ENCODE data around the gene SLC48A1.
A peak's percentile ranks its signal among the peaks of the same experiment; 100 is the strongest.
"Not testable (repeated sequence)": the region's sequence is repeated elsewhere in the genome, so short reads cannot be mapped to it uniquely, and the experiment has no call there.

Gene SLC48A1

DNA sequence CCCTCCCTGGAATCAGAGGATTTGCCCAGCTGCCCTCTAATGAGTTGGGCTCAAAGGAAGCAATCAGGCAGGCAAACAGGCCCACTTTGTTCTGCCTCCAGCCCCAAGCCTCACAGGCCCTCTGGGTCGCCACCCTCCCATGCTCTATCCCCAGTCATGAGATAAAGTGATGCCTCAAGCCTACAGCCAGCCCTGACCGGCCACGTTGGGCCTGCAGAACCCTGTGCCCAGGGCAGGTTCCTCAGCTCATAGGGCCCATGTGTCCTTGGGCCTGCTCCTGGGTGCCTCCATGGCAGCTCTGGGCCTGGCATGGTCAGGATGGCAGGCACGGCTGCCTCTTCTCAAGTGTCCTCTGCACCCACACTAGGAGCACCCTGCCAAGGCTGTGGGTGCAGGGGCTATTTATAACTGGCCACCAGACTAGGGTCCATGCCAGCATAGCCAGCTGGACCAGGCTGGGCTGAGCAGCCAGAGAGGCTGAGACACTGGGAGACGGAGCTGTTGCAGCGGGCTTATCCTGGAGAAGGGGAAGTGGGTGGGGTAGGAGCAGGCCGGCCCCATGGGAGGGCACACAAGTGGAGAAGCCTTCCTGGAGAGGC lies 26.4 kb downstream of the SLC48A1 start:
- H3K4me1 Mint-ChIP-seq = peaks cover 64% of the 10 kb centered on the region
- no peaks in the 10 kb centered on the region for H3K9me3 Mint-ChIP-seq
- H3K27ac Mint-ChIP-seq = peak overlapping the region; percentile 74
- CTCF ChIA-PET = interaction anchor here (1.1 to 29.3 kb wide), 2 partner anchors 36 to 55 kb away, joined by 4 to 716 read pairs; no protein-coding TSS in a partner anchor
- no peak overlapping the region for H3K4me3 Mint-ChIP-seq
- no peaks in the 10 kb centered on the region for H3K27me3 Mint-ChIP-seq
- H3K36me3 Mint-ChIP-seq = peaks cover 62% of the 10 kb centered on the region
- DNase-seq = no peak

DNA sequence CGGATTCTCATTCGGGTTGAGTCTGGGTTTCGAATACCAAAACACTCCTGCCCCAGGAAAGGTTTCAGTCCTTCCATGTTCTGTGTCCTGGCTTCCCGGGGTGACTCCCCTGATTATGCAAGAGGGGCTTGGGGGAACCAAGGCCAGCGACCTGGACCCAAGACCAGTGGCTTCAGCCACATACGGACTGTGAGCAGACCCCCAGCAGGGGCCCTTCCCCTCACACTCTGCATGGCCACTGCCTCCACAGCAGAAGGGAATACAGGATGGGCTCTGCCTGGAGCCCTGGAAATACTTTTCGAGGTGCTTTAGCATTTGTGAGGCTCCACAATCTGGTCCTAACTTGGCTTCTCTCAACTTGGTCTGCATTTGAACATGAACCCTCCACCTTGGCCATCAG lies 27.5 kb downstream of the SLC48A1 start:
- Mint-ChIP-seq H3K36me3 (peaks cover 67% of the 10 kb centered on the region), H3K4me1 (peaks cover 75% of the 10 kb centered on the region), H3K9me3 (no peaks in the 10 kb centered on the region), H3K4me3 (no peak overlapping the region), H3K27ac (peak overlapping the region; percentile 90), H3K27me3 (no peaks in the 10 kb centered on the region)
- no peak for DNase-seq
- CTCF ChIA-PET = interaction anchor here (1.4 to 29.3 kb wide), 5 partner anchors 10 to 99 kb away, joined by 3 to 716 read pairs (median 7); no protein-coding TSS in a partner anchor

DNA sequence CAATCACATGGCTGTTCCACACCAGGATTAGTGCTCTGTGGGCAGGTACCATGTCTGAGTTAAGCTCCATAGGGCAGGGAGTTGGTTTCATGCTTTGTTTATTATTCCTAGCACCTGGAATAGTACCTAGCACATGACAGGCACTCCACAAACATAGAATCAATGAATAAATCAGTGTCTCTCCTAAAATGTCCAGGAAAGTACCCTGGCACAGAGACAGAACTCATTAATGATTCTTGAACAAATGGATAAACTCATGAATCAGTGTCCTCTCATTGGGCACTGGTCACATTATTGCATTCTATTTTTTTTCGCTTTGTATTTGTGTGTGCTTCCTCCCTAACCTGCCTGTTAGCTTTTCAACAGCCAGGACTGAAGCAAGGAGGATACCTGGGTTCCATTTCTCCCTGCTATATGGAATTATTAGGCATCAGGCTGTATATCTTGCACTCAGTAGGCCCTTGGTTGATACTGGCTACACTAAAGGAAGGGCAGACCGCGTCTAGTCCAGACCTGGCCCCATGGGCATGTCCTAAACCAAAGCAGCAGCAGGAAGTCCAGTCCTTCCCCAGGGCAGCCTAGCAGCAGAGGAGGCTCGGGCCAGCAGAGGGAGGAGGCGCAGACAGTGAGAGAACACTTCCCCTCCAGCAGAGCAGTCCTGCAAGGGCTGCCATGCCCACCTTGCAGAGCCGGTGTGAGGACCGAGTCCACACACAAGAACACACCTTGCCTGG lies 28.3 kb downstream of the SLC48A1 start:
- no peak for DNase-seq
- Mint-ChIP-seq H3K4me3 (no peak overlapping the region), H3K27ac (peak overlapping the region; percentile 90), H3K36me3 (peaks cover 73% of the 10 kb centered on the region), H3K9me3 (no peaks in the 10 kb centered on the region), H3K27me3 (no peaks in the 10 kb centered on the region), H3K4me1 (peaks cover 83% of the 10 kb centered on the region)
- CTCF ChIA-PET = interaction anchor here (0.7 to 29.3 kb wide), 15 partner anchors 8 to 98 kb away, joined by 3 to 716 read pairs (median 4); no protein-coding TSS in a partner anchor

DNA sequence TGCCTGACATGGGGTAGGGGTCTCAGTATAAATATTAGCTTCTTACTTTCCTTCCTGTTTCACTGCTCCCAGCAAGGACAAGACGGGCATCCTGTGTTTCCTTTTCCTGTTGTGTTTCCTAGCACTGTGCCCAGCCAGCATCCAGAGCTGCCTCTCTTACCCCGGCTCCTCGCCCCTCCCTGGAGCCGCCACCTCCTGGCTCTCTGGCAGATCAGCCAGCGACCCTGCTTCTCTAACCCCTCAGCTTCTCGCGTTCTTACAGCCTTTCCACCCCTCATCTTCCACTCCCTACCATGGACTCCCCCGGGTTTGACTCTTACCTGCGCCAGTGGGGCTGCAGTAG lies 28.8 kb downstream of the SLC48A1 start:
- no peak for DNase-seq
- Mint-ChIP-seq H3K27ac (peak overlapping the region; percentile 90), H3K9me3 (no peaks in the 10 kb centered on the region), H3K36me3 (peaks cover 79% of the 10 kb centered on the region), H3K4me3 (peak overlapping the region; percentile 59), H3K27me3 (no peaks in the 10 kb centered on the region), H3K4me1 (peaks cover 88% of the 10 kb centered on the region)
- CTCF ChIA-PET = interaction anchor here (0.7 to 29.3 kb wide), 19 partner anchors 9 to 397 kb away, joined by 3 to 716 read pairs (median 4); no protein-coding TSS in a partner anchor

DNA sequence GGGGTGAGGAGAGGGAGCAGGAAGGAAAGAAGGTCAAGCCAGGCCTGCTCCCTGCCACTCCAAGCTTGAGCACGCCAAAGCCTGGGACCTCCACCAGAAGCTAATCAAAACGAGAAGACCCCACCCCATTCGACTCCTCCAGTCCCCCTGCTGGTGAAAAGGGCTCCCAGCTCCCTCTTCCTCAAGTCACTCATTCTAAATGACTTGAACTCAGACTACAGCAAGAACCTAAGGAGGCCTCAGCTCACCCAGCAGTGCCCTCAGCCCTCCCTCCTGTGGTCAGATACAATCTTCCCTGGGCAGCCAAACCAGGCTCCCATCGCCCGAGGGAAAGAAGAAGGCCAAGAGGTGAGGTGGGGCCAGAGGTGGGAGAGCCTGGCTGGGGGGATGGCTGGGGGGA lies 29.3 kb downstream of the SLC48A1 start:
- H3K27me3 Mint-ChIP-seq = no peaks in the 10 kb centered on the region
- H3K4me3 Mint-ChIP-seq = peak overlapping the region; percentile 59
- H3K36me3 Mint-ChIP-seq = peaks cover 80% of the 10 kb centered on the region
- CTCF ChIA-PET = interaction anchor here (0.7 to 29.3 kb wide), 18 partner anchors 9 to 397 kb away, joined by 3 to 716 read pairs (median 4); no protein-coding TSS in a partner anchor
- H3K27ac Mint-ChIP-seq = peak overlapping the region; percentile 90
- H3K4me1 Mint-ChIP-seq = peaks cover 92% of the 10 kb centered on the region
- H3K9me3 Mint-ChIP-seq = no peaks in the 10 kb centered on the region
- peak; percentile 53 for DNase-seq

DNA sequence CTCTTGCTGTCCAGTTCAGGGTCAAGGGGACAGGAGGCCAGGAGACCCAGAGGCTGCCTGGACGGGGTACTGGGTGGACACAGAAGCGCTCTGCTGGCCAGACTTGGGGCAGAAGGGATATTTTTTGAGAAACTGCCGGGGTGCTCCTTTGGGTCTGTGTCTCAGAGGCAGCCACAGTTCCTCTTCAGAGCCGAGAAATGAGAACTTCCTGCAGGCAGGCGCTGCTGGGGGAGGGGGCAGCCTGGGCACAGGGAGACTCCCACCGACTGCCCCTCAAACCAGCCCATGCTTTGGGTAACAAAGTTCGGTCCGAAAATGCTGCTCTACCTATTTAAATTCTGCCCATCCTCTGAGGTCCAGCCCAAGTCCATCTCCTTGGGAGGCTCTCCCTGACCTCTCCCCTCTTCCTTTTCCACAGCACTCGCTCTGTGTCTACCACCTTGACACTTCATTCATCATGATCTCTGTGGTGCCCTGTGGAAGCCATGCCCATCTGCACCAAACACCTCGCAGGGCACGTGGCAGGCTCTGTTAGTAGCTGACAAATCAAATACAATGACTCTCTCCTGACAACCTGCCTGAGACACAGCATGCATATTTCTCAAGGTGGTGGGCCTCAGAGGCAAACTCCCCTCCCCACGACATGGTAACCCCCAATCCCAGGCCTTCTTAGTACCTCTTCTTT lies 30.3 kb downstream of the SLC48A1 start:
- Mint-ChIP-seq H3K4me3 (peak overlapping the region; percentile 59), H3K27ac (peak overlapping the region; percentile 90), H3K9me3 (no peaks in the 10 kb centered on the region), H3K36me3 (peaks cover 79% of the 10 kb centered on the region), H3K4me1 (peaks cover 97% of the 10 kb centered on the region), H3K27me3 (no peaks in the 10 kb centered on the region)
- no peak for DNase-seq
- CTCF ChIA-PET = interaction anchor here (0.5 to 29.3 kb wide), 9 partner anchors 9 to 592 kb away, joined by 3 to 716 read pairs (median 4); no protein-coding TSS in a partner anchor

DNA sequence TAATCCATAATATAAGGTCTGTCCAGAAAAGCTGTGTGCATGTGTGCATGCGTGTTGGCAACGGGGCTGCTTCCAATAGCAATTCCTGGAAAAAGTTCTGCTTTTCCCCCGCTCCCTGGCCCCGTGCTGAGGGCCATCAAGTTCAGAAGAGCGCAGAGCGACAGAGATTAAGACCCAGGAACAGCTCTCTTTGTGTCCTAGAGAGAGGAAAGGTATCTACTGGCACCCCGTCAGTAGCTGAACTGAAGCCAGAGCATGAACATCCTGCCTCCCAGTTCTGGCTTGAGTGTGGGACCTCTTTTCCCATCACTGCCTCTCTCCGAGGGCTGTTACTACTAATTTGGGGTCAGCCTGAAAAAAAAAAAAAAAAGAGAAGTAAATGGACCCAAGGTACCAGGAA lies 31.1 kb downstream of the SLC48A1 start:
- CTCF ChIA-PET = interaction anchor here (0.5 to 29.3 kb wide), 9 partner anchors 8 to 593 kb away, joined by 3 to 716 read pairs (median 3); no protein-coding TSS in a partner anchor
- no peaks in the 10 kb centered on the region for H3K9me3 Mint-ChIP-seq
- H3K4me3 Mint-ChIP-seq = peak overlapping the region; percentile 59
- peaks cover 75% of the 10 kb centered on the region for H3K36me3 Mint-ChIP-seq
- no peaks in the 10 kb centered on the region for H3K27me3 Mint-ChIP-seq
- peaks cover 100% of the 10 kb centered on the region for H3K4me1 Mint-ChIP-seq
- no peak for DNase-seq
- peak overlapping the region; percentile 90 for H3K27ac Mint-ChIP-seq

DNA sequence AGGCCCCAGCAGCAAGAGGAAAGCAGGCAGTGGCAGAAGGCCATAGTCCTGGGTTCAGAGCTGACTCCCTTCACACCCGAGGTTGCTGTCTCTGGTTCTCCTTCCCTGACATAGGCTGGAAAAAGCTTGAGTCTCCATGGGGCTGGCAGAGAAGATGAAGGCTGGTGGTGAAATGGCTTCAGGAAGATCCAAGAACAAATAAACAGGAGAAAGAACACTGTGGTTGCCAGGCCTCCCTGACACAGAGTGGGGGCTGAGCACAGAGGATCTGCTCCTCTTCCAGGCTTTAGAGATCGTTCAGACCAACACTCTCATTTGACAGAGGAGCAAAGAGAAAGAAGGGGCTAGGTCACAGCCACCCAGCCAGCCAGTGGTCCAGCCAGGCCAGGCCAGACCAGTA lies 32.4 kb downstream of the SLC48A1 start:
- Mint-ChIP-seq H3K4me1 (peaks cover 98% of the 10 kb centered on the region), H3K27me3 (no peaks in the 10 kb centered on the region), H3K9me3 (no peaks in the 10 kb centered on the region), H3K36me3 (peaks cover 70% of the 10 kb centered on the region), H3K4me3 (peak overlapping the region; percentile 68), H3K27ac (peak overlapping the region; percentile 90)
- DNase-seq = no peak
- CTCF ChIA-PET = interaction anchor here (1.1 to 29.3 kb wide), 5 partner anchors 12 to 64 kb away, joined by 3 to 716 read pairs (median 5); no protein-coding TSS in a partner anchor

DNA sequence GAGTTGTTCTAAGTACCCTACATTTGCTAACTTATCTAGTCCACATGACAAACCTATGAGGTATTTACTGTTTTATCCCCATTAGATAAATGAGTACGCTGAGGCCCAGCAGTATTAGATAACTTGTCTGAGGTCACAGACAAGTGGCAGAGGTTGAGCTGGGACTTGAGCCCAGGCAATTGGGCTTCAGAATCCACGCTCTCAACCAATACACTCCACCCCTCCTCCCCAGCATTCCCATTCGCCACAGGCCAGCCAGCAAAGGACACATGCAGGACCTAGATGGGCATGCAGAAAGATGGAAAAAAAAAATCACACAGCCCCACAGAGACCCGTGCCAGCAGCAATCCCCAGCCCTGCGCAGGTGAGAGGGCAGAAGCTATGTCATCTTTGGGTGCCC lies 34.3 kb downstream of the SLC48A1 start:
- Mint-ChIP-seq H3K9me3 (no peaks in the 10 kb centered on the region), H3K4me3 (peak overlapping the region; percentile 68), H3K36me3 (peaks cover 71% of the 10 kb centered on the region), H3K27me3 (no peaks in the 10 kb centered on the region), H3K4me1 (peaks cover 96% of the 10 kb centered on the region), H3K27ac (peak overlapping the region; percentile 90)
- DNase-seq = no peak
- CTCF ChIA-PET = interaction anchor here (1.4 to 29.3 kb wide), 5 partner anchors 10 to 41 kb away, joined by 4 to 716 read pairs (median 8); partner anchors contain the start of gene HDAC7

DNA sequence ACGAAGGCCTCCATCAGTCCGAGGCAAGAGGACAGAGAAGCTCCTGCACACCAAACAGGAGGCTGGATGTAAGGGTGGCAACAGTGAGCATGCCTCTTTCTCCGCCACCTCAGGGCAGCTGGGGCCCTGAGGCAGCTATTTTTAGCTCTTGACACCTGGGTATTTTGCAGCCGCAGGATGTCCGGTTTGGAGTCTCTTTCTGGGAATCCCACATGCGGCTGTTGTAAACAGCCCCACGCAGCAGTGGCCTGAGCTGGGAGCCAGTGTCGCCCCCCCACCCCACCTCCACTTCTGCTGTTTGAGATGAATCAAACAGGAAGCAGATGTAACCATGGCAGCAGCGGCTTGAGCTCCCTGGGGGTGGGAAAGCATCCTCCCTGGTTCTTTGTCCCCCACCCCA lies 35.0 kb downstream of the SLC48A1 start:
- H3K27me3 Mint-ChIP-seq = no peaks in the 10 kb centered on the region
- peaks cover 93% of the 10 kb centered on the region for H3K4me1 Mint-ChIP-seq
- H3K27ac Mint-ChIP-seq = peak overlapping the region; percentile 90
- H3K9me3 Mint-ChIP-seq = no peaks in the 10 kb centered on the region
- peak; percentile 95 for DNase-seq
- CTCF ChIA-PET = interaction anchor here (0.7 to 29.3 kb wide), 8 partner anchors 10 to 78 kb away, joined by 3 to 716 read pairs (median 6); partner anchors contain the start of gene HDAC7
- H3K36me3 Mint-ChIP-seq = peaks cover 69% of the 10 kb centered on the region
- peak overlapping the region; percentile 68 for H3K4me3 Mint-ChIP-seq

DNA sequence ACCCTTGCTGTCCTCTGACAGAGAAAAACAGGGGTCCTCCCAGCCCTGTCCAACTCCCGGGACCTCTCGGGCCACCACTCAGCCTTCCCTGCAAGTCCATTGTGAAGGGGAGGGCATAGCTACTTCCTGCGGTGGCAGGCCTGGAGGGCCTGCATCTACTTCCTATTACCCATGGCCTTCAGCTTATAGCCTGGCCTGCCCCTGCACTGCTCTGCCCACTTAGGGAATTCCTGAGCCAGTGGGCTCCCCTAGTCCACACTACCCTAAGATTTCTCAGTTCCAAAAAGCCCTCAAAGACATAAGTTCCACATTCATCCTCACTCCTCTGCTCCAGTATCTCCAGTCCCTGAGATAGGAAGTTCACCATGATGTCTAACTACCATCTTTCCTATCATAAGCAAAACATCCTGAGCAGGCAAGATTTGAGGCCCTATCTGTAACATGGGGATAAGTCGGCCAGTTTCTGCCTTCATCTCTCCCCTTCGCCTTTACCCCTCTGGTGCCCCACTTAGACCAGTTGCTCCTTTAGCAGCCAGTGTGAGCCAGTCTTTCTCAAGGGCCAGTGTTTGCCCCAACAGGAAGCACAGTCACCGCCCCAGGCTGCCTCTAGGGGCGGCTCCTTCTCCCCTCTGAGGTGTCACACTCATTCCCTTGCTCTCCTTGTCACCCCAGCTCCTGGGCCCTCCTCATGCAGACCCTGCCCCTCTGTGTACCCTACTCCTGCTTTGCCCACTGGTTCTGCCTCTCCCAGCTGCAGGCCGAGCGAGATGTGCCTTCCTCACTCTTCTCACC lies 35.7 kb downstream of the SLC48A1 start:
- Mint-ChIP-seq H3K4me3 (peak overlapping the region; percentile 68), H3K27me3 (no peaks in the 10 kb centered on the region), H3K36me3 (peaks cover 69% of the 10 kb centered on the region), H3K9me3 (no peaks in the 10 kb centered on the region), H3K4me1 (peaks cover 93% of the 10 kb centered on the region), H3K27ac (peak overlapping the region; percentile 90)
- DNase-seq = peak; percentile 75
- CTCF ChIA-PET = interaction anchor here (0.7 to 29.3 kb wide), 9 partner anchors 11 to 77 kb away, joined by 3 to 716 read pairs (median 4); partner anchors contain the start of gene HDAC7

DNA sequence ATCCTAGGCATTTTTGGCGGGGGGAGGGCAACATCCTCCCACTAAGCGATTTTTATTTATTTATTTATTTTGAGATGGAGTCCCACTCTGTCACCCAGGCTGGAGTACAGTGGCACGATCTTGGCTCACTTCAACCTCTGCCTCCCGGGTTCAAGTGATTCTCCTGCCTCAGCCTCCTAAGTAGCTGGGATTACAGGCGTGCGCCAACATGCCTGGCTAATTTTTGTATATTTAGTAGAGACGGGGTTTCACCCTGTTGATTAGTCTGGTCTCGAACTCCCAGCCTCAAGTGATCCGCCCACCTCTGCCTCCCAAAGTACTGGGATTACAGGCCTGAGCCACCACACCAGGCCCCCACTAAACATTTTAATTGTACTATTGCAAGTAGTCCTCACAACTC lies 36.5 kb downstream of the SLC48A1 start:
- H3K9me3 Mint-ChIP-seq, H3K27me3 Mint-ChIP-seq, DNase-seq: not testable (repeated sequence)
- Mint-ChIP-seq H3K4me1 (peaks cover 93% of the 10 kb centered on the region), H3K27ac (peak overlapping the region; percentile 90), H3K4me3 (peak overlapping the region; percentile 94), H3K36me3 (peaks cover 69% of the 10 kb centered on the region)
- CTCF ChIA-PET = interaction anchor here (0.6 to 29.3 kb wide), 3 partner anchors 10 to 43 kb away, joined by 3 to 716 read pairs (median 70); partner anchors contain the start of gene HDAC7

DNA sequence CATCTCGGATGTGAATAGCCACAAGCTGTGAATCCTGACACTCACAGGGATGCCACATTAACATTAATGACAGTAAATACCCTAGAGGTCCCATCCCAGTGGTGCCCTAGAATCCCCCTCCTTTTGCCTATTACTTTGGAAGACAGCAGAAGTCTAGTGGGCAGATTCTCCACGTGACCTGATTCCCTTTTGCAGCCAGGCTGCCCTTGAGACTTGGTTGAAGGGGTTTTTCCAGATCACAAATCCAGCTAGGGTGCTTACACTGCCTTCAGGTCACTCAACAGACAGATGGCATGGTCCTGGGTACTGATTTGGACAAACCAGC lies 38.0 kb downstream of the SLC48A1 start:
- no peaks in the 10 kb centered on the region for H3K9me3 Mint-ChIP-seq
- DNase-seq = no peak
- CTCF ChIA-PET = interaction anchor here (1.0 to 29.3 kb wide), 5 partner anchors 9 to 76 kb away, joined by 3 to 716 read pairs (median 14); partner anchors contain the start of gene HDAC7
- no peaks in the 10 kb centered on the region for H3K27me3 Mint-ChIP-seq
- peaks cover 65% of the 10 kb centered on the region for H3K36me3 Mint-ChIP-seq
- peak overlapping the region; percentile 94 for H3K4me3 Mint-ChIP-seq
- H3K4me1 Mint-ChIP-seq = peaks cover 93% of the 10 kb centered on the region
- H3K27ac Mint-ChIP-seq = peak overlapping the region; percentile 90

Data from activated naive CD4-positive, alpha-beta T cell treated with anti-CD3 and anti-CD28 coated beads, Interleukin-2, amount 10 ng/mL, durations not matched to agents 7 days and 5 days (primary cell).